WTC11 (cell line): ENCODE data around the gene MITF. TPM values are rescaled to one million over a fixed set of nuclear protein-coding genes. Genes with fewer than 3 reads are reported as not detected.

ENCODE experiments used
- ATAC-seq: fragments of 200-7000 bp; cut with Tn5 transposase; 2 replicates; pipeline ENCODE4 v1.10.0; 2021; ENCODE audit warnings: mild to moderate bottlenecking, moderate library complexity
- CTCF ChIA-PET: fragments of 300-600 bp; sonication (Branson Sonifier 250); formaldehyde crosslinking; loops from one replicate; lab custom pipeline; 2021; ENCODE audit warnings: antibody characterized with exemption; lab: Charles Lee
- POLR2A ChIA-PET: fragments of 350-600 bp; sonication (Branson Sonifier 250); formaldehyde crosslinking; loops from one replicate; lab custom pipeline; 2021; ENCODE audit warnings: antibody characterized with exemption; lab: Charles Lee
- DNase-seq: peaks from one replicate; pipeline ENCODE4 v3.0.0; 2021; ENCODE audit warnings: low spot score
- H3K27ac Mint-ChIP-seq: 2 replicates; pipeline ENCODE4 v1.8.0; 2021; ENCODE audit warnings: mixed read lengths
- H3K27me3 Mint-ChIP-seq: 2 replicates; pipeline ENCODE4 v1.8.0; 2021; ENCODE audit warnings: low read depth, mild to moderate bottlenecking, moderate library complexity, mixed read lengths
- H3K36me3 Mint-ChIP-seq: 2 replicates; pipeline ENCODE4 v1.8.0; 2021; ENCODE audit warnings: mixed read lengths
- H3K4me1 Mint-ChIP-seq: 2 replicates; pipeline ENCODE4 v1.8.0; 2022; ENCODE audit warnings: mixed read lengths
- H3K4me3 Mint-ChIP-seq: 2 replicates; pipeline ENCODE4 v1.8.0; 2021; ENCODE audit warnings: mild to moderate bottlenecking, moderate library complexity, mixed read lengths
- H3K9me3 Mint-ChIP-seq: 2 replicates; pipeline ENCODE4 v1.8.0; 2021; ENCODE audit warnings: mixed read lengths
- ELF4 ChIP-seq: sonication (generic); formaldehyde crosslinking; IDR thresholded peaks from 2 replicates; pipeline ENCODE4 v1.8.1; 2022; ENCODE audit warnings: low read depth, mild to moderate bottlenecking, moderate library complexity, missing genetic modification reagents
- ESRRA ChIP-seq: sonication (generic); formaldehyde crosslinking; IDR thresholded peaks from 2 replicates; pipeline ENCODE4 v1.8.1; 2022; ENCODE audit warnings: mild to moderate bottlenecking, missing genetic modification reagents, borderline replicate concordance
- NR3C1 ChIP-seq: sonication (generic); formaldehyde crosslinking; conservative IDR thresholded peaks from 2 replicates; pipeline ENCODE4 v1.8.1; 2023; ENCODE audit warnings: low read depth, mild to moderate bottlenecking, missing genetic modification reagents
- RELA ChIP-seq: sonication (generic); formaldehyde crosslinking; IDR thresholded peaks from 2 replicates; pipeline ENCODE4 v1.8.1; 2022; ENCODE audit warnings: missing genetic modification reagents, mild to moderate bottlenecking, borderline replicate concordance
- SP1 ChIP-seq: sonication (generic); formaldehyde crosslinking; conservative IDR thresholded peaks from 2 replicates; pipeline ENCODE4 v1.8.1; 2022; ENCODE audit warnings: missing genetic modification reagents
- TEAD1 ChIP-seq: sonication (generic); formaldehyde crosslinking; IDR thresholded peaks from 2 replicates; pipeline ENCODE4 v1.8.0; 2022; ENCODE audit warnings: mild to moderate bottlenecking, missing genetic modification reagents
- ZBTB21 ChIP-seq: sonication (generic); formaldehyde crosslinking; IDR thresholded peaks from 2 replicates; pipeline ENCODE4 v1.8.1; 2023; ENCODE audit warnings: mild to moderate bottlenecking, missing genetic modification reagents, borderline replicate concordance
- ZNF121 ChIP-seq: sonication (generic); formaldehyde crosslinking; IDR thresholded peaks from 2 replicates; pipeline ENCODE4 v1.8.0; 2023; ENCODE audit warnings: missing genetic modification reagents
- total RNA-seq: library from RNA; stranded (reverse); gene quantifications from 3 replicates; pipeline ENCODE4 v1.2.3, GENCODE V29; 2021
- TF ChIP-seq, protein P1 (sequence below): fragments of 250-450 bp; sonication (Bioruptor Pico); IDR thresholded peaks from 2 replicates; pipeline ENCODE4 v1.9.0; 2021; ENCODE audit warnings: mild to moderate bottlenecking, borderline replicate concordance
- TF ChIP-seq, protein P2 (sequence below): fragments of 250-450 bp; sonication (Bioruptor Pico); conservative IDR thresholded peaks from 2 replicates; pipeline ENCODE4 v1.9.0; 2021; ENCODE audit warnings: mild to moderate bottlenecking
- TF ChIP-seq, protein P3 (sequence below): sonication (generic); formaldehyde crosslinking; IDR thresholded peaks from 2 replicates; pipeline ENCODE4 v1.8.0; 2022; ENCODE audit warnings: mild to moderate bottlenecking, missing genetic modification reagents
- TF ChIP-seq, protein P4 (sequence below): sonication (generic); formaldehyde crosslinking; IDR thresholded peaks from 2 replicates; pipeline ENCODE4 v1.8.0; 2022; ENCODE audit warnings: mild to moderate bottlenecking, missing genetic modification reagents
- TF ChIP-seq, protein P5 (sequence below): sonication (generic); formaldehyde crosslinking; IDR thresholded peaks from 2 replicates; pipeline ENCODE4 v1.8.0; 2023; ENCODE audit warnings: mild to moderate bottlenecking, missing genetic modification reagents
- TF ChIP-seq, protein P6 (sequence below): sonication (generic); formaldehyde crosslinking; IDR thresholded peaks from 2 replicates; pipeline ENCODE4 v1.8.0; 2022; ENCODE audit warnings: mild to moderate bottlenecking, missing genetic modification reagents
- TF ChIP-seq, protein P7 (sequence below): sonication (generic); formaldehyde crosslinking; IDR thresholded peaks from 2 replicates; pipeline ENCODE4 v1.8.1; 2023; ENCODE audit warnings: mild to moderate bottlenecking, missing genetic modification reagents

The MITF gene
- total RNA-seq, 1 experiment from 2014 or later = 1.3 TPM

DNA sequence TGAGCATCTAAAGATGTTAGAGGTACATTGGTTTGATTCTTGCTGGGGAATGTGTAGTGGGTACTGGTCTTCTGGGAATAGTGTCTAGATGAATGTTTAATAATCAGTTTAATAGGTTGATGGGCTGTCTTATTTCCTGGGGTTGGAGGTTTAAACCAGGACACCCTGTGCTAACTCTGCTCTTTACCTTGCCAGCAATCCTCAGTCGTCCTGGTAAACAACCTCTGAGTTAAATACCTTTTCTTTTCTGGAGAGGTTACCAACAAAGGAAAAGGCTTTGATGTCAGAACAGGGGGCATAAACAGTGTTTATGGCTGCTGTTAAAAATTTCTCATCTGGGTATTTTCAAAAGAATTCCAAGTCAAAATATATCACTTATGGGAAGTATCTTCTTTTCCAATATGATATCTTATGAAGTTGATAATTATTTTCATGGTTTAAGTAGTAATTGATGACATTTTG lies 23.5 kb downstream of the MITF start (continued):
- TF ChIP-seq, protein P1, sequence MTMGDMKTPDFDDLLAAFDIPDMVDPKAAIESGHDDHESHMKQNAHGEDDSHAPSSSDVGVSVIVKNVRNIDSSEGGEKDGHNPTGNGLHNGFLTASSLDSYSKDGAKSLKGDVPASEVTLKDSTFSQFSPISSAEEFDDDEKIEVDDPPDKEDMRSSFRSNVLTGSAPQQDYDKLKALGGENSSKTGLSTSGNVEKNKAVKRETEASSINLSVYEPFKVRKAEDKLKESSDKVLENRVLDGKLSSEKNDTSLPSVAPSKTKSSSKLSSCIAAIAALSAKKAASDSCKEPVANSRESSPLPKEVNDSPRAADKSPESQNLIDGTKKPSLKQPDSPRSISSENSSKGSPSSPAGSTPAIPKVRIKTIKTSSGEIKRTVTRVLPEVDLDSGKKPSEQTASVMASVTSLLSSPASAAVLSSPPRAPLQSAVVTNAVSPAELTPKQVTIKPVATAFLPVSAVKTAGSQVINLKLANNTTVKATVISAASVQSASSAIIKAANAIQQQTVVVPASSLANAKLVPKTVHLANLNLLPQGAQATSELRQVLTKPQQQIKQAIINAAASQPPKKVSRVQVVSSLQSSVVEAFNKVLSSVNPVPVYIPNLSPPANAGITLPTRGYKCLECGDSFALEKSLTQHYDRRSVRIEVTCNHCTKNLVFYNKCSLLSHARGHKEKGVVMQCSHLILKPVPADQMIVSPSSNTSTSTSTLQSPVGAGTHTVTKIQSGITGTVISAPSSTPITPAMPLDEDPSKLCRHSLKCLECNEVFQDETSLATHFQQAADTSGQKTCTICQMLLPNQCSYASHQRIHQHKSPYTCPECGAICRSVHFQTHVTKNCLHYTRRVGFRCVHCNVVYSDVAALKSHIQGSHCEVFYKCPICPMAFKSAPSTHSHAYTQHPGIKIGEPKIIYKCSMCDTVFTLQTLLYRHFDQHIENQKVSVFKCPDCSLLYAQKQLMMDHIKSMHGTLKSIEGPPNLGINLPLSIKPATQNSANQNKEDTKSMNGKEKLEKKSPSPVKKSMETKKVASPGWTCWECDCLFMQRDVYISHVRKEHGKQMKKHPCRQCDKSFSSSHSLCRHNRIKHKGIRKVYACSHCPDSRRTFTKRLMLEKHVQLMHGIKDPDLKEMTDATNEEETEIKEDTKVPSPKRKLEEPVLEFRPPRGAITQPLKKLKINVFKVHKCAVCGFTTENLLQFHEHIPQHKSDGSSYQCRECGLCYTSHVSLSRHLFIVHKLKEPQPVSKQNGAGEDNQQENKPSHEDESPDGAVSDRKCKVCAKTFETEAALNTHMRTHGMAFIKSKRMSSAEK = no peak
- TF ChIP-seq, protein P2, sequence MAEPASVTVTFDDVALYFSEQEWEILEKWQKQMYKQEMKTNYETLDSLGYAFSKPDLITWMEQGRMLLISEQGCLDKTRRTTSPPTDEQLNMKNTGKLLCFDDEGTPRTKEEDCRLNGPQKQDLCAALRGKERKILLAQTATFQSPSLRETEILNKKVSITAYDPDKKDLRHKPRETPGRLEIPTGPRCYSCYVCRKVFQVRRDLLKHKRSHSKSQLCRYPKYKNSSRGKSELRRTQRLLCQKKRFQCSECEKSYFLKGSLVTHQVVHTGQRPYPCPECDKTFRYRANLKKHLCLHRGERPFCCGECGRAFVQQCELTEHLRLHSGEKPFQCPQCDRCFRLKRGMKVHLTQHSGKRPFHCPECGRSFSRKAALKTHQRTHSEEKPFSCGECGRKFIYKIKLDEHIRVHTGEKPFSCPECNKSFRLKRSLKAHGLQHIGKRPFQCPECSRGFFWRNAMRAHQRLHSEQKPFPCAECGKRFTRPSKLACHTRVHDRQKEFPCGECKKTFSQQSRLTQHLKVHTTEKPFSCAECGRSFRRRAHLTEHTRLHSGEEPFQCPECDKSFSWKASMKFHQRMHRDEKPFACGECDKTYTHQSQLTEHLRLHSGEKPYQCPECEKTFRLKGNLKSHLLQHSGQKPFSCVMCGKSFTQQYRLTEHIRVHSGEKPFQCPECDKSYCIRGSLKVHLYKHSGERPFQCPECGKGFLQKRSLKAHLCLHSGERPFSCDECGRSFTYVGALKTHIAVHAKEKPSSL = no peak
- TF ChIP-seq, protein P3, sequence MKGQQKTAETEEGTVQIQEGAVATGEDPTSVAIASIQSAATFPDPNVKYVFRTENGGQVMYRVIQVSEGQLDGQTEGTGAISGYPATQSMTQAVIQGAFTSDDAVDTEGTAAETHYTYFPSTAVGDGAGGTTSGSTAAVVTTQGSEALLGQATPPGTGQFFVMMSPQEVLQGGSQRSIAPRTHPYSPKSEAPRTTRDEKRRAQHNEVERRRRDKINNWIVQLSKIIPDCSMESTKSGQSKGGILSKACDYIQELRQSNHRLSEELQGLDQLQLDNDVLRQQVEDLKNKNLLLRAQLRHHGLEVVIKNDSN (CRISPR knock-in tag) = no peak

DNA sequence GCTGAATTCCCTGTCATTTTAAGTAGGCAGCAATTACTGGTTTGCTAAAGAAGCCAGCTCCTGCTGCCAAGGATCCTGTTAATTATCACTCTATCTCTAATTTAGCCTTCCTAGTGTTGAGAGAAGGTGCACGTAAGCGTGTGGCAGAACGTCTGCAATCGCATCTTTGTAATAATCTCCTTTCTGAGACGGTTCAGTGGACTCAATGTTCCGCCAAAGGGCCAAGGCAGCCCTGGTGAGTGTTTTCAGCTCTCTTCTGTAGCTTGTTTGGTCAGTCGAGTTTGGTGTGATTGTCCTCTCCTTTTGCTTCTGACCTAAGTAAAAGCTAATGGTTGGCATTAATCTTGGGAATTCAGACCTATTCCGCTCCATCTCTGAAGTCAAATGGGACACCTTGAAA lies 24.2 kb downstream of the MITF start:
- no peaks in the 10 kb centered on the region for H3K36me3 Mint-ChIP-seq
- H3K4me3 Mint-ChIP-seq = no peak overlapping the region
- ChIA-PET POLR2A (no interaction called here), CTCF (no interaction called here)
- H3K9me3 Mint-ChIP-seq = no peaks in the 10 kb centered on the region
- no peak for DNase-seq
- TF ChIP-seq SP1 (CRISPR knock-in tag) (no peak), ESRRA (CRISPR knock-in tag) (no peak), ZBTB21 (CRISPR knock-in tag) (no peak), NR3C1 (CRISPR knock-in tag) (no peak)
- TF ChIP-seq, protein P2 = no peak
- TF ChIP-seq, all 79 proteins: peak for 0
- Mint-ChIP-seq H3K27me3 (no peaks in the 10 kb centered on the region), H3K27ac (no peak overlapping the region), H3K4me1 (no peaks in the 10 kb centered on the region)
- no peak for ATAC-seq

DNA sequence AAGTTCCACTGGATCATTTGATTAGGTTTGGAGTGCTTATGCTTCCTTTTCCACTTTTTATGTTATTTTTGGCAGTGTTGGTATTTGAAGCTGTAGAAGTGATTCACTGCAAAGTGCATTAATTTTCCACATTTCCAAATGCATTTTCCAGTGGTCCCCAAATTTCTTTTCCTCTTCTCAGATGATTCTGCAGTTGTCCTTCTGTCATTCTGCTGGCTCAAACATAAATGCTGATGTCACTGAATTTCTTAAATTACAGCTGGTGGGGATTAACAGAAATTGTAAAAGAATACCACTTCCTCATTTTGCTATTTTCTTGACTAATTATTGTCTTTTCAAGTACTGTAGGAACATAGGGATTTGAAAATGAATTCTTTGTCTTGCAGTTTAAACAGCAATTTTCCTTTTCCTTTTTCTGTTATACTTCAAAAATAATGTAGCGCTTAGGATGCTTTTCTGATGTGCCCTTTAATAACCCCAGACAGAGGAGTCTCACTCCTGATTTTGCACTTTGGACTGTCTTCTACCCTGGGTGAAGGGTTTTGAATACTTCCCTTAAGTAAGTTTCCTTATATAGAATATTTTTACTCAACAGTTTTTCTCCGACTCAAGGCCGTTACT lies 25.0 kb downstream of the MITF start:
- DNase-seq (no peak), ATAC-seq (no peak)
- H3K27ac Mint-ChIP-seq = no peak overlapping the region
- no peaks in the 10 kb centered on the region for H3K4me1 Mint-ChIP-seq
- no peaks in the 10 kb centered on the region for H3K36me3 Mint-ChIP-seq
- ChIA-PET POLR2A (no interaction called here), CTCF (no interaction called here)
- no peaks in the 10 kb centered on the region for H3K9me3 Mint-ChIP-seq
- H3K4me3 Mint-ChIP-seq = no peak overlapping the region
- H3K27me3 Mint-ChIP-seq = no peaks in the 10 kb centered on the region
- TF ChIP-seq ELF4 (CRISPR knock-in tag) (no peak), RELA (CRISPR knock-in tag) (no peak), TEAD1 (CRISPR knock-in tag) (no peak), ZNF121 (CRISPR knock-in tag) (no peak)
- TF ChIP-seq, protein P4, sequence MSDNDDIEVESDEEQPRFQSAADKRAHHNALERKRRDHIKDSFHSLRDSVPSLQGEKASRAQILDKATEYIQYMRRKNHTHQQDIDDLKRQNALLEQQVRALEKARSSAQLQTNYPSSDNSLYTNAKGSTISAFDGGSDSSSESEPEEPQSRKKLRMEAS (CRISPR knock-in tag) = no peak
- TF ChIP-seq, protein P5, sequence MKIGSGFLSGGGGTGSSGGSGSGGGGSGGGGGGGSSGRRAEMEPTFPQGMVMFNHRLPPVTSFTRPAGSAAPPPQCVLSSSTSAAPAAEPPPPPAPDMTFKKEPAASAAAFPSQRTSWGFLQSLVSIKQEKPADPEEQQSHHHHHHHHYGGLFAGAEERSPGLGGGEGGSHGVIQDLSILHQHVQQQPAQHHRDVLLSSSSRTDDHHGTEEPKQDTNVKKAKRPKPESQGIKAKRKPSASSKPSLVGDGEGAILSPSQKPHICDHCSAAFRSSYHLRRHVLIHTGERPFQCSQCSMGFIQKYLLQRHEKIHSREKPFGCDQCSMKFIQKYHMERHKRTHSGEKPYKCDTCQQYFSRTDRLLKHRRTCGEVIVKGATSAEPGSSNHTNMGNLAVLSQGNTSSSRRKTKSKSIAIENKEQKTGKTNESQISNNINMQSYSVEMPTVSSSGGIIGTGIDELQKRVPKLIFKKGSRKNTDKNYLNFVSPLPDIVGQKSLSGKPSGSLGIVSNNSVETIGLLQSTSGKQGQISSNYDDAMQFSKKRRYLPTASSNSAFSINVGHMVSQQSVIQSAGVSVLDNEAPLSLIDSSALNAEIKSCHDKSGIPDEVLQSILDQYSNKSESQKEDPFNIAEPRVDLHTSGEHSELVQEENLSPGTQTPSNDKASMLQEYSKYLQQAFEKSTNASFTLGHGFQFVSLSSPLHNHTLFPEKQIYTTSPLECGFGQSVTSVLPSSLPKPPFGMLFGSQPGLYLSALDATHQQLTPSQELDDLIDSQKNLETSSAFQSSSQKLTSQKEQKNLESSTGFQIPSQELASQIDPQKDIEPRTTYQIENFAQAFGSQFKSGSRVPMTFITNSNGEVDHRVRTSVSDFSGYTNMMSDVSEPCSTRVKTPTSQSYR (CRISPR knock-in tag) = no peak
- TF ChIP-seq, protein P6, sequence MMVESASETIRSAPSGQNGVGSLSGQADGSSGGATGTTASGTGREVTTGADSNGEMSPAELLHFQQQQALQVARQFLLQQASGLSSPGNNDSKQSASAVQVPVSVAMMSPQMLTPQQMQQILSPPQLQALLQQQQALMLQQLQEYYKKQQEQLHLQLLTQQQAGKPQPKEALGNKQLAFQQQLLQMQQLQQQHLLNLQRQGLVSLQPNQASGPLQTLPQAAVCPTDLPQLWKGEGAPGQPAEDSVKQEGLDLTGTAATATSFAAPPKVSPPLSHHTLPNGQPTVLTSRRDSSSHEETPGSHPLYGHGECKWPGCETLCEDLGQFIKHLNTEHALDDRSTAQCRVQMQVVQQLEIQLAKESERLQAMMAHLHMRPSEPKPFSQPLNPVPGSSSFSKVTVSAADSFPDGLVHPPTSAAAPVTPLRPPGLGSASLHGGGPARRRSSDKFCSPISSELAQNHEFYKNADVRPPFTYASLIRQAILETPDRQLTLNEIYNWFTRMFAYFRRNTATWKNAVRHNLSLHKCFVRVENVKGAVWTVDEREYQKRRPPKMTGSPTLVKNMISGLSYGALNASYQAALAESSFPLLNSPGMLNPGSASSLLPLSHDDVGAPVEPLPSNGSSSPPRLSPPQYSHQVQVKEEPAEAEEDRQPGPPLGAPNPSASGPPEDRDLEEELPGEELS = no peak
- TF ChIP-seq, protein P7, sequence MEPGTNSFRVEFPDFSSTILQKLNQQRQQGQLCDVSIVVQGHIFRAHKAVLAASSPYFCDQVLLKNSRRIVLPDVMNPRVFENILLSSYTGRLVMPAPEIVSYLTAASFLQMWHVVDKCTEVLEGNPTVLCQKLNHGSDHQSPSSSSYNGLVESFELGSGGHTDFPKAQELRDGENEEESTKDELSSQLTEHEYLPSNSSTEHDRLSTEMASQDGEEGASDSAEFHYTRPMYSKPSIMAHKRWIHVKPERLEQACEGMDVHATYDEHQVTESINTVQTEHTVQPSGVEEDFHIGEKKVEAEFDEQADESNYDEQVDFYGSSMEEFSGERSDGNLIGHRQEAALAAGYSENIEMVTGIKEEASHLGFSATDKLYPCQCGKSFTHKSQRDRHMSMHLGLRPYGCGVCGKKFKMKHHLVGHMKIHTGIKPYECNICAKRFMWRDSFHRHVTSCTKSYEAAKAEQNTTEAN (CRISPR knock-in tag) = no peak
